A549 (cell line): ENCODE measurements around the gene RTN3.

ENCODE experiments used
- CTCF ChIP-seq: fragments of >200 bp; sonication (Bioruptor Twin); formaldehyde crosslinking; IDR thresholded peaks from 3 replicates; pipeline ENCODE4 v1.5.1; 2016
- FOSL2 ChIP-seq, 2 experiments: fragments of 450-650 bp in 1 of 2; fragments of >200 bp in 1 of 2; sonication (Bioruptor Twin) in 1 of 2; formaldehyde crosslinking; IDR thresholded peaks; 2 replicates each; pipeline versions ENCODE4 v1.5.0 to v1.6.1; 2016 to 2020; ENCODE audit warnings: mild to moderate bottlenecking in 1 of 2, moderate library complexity in 1 of 2
- HDAC2 ChIP-seq: fragments of 200-600 bp; sonication (generic); IDR thresholded peaks from 2 replicates; pipeline ENCODE4 v1.6.1; 2016
- JUN ChIP-seq, 2 experiments: fragments of >200 bp; sonication (Bioruptor Twin); formaldehyde crosslinking; IDR thresholded peaks; 2 replicates in 1 of 2; 3 replicates in 1 of 2; pipeline ENCODE4 v1.6.1; 2016 to 2017
- MAFK ChIP-seq: fragments of 450-650 bp; IDR thresholded peaks from 2 replicates; pipeline ENCODE4 v1.6.1; 2014; ENCODE audit not compliant: partially characterized antibody
- NR3C1 ChIP-seq: fragments of >200 bp; sonication (Bioruptor Twin); formaldehyde crosslinking; IDR thresholded peaks from 3 replicates; pipeline ENCODE4 v1.6.1; 2017
- POLR2A ChIP-seq: IDR thresholded peaks from 2 replicates; pipeline ENCODE4 v1.6.1; 2012; ENCODE audit warnings: mild to moderate bottlenecking, low read length
- REST ChIP-seq: fragments of 200-600 bp; sonication (generic); IDR thresholded peaks from 2 replicates; pipeline ENCODE4 v1.6.1; 2016; ENCODE audit warnings: antibody characterized with exemption, mild to moderate bottlenecking, moderate library complexity
- RFX5 ChIP-seq: fragments of 450-650 bp; IDR thresholded peaks from 2 replicates; pipeline ENCODE4 v1.7.1; 2014; ENCODE audit warnings: antibody characterized with exemption, mild to moderate bottlenecking, moderate library complexity

DNA sequence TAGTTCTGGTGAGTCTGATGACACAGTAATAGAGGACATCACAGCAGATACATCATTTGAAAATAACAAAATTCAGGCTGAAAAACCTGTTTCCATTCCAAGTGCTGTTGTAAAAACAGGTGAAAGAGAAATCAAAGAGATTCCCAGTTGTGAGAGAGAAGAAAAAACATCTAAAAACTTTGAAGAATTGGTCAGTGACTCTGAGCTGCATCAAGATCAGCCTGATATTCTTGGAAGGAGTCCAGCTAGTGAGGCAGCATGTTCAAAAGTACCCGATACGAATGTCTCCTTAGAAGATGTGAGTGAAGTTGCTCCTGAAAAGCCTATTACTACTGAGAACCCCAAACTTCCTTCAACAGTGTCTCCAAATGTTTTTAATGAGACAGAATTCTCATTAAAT, 38.7 kb downstream of the RTN3 start:
- TF ChIP-seq CTCF = no peak
- no peak for TF ChIP-seq REST
- no peak for TF ChIP-seq POLR2A
- no peak for TF ChIP-seq FOSL2 (IDR thresholded peaks at IDR 0.05)
- no peak for TF ChIP-seq FOSL2 (CRISPR knock-in tag; IDR thresholded peaks at IDR 0.05)
- no peak for TF ChIP-seq NR3C1
- TF ChIP-seq MAFK = no peak
- TF ChIP-seq JUN (IDR thresholded peaks at IDR 0.05) = no peak
- no peak for TF ChIP-seq RFX5
- no peak for TF ChIP-seq HDAC2
